ENCODE measurements around the gene ARPC1B. TPM values are rescaled to one million over a fixed set of nuclear protein-coding genes. Genes with fewer than 3 reads are reported as not detected.
"Not testable (repeated sequence)": the region's sequence is repeated elsewhere in the genome, so short reads cannot be mapped to it uniquely, and the experiment has no call there.

Gene ARPC1B
- total and polyA plus RNA-seq, 10 donors, result 302 to 758 (median 418) TPM

GRCh38 chr7:99429756-99430155, 55.2 kb downstream of the ARPC1B start:
- H3K27me3 ChIP-seq (replicated peaks in 1 of 7), result no peaks in the 10 kb centered on the region
- H3K36me3 ChIP-seq, result peaks cover 3 to 94% (median 68%) of the 10 kb centered on the region in 6 donors
- no peak for DNase-seq
- no peaks in the 10 kb centered on the region for H3K9me3 ChIP-seq
- H3K4me1 ChIP-seq, result no peaks in the 10 kb centered on the region
- no peak overlapping the region for H3K4me3 ChIP-seq
- no peak for TF ChIP-seq POLR2AphosphoS5 (IDR thresholded peaks at IDR 0.05)
- TF ChIP-seq, protein P1, sequence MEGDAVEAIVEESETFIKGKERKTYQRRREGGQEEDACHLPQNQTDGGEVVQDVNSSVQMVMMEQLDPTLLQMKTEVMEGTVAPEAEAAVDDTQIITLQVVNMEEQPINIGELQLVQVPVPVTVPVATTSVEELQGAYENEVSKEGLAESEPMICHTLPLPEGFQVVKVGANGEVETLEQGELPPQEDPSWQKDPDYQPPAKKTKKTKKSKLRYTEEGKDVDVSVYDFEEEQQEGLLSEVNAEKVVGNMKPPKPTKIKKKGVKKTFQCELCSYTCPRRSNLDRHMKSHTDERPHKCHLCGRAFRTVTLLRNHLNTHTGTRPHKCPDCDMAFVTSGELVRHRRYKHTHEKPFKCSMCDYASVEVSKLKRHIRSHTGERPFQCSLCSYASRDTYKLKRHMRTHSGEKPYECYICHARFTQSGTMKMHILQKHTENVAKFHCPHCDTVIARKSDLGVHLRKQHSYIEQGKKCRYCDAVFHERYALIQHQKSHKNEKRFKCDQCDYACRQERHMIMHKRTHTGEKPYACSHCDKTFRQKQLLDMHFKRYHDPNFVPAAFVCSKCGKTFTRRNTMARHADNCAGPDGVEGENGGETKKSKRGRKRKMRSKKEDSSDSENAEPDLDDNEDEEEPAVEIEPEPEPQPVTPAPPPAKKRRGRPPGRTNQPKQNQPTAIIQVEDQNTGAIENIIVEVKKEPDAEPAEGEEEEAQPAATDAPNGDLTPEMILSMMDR (IDR thresholded peaks at IDR 0.05 in 8 of 11, conservative IDR thresholded peaks at IDR 0.05 in 3 of 11), result no peak
- TF ChIP-seq POLR2A (IDR thresholded peaks at IDR 0.05), result no peak
- intact Hi-C loops (cut with DNase I; ENCODE audit: low total_unique reads), result no loop called here
- WGBS, 5 donors, result 88 to 96% (median 92%) methylated on average over 1 to 8 of the region's 8 CpGs
- H3K27ac ChIP-seq, result no peak overlapping the region

DNA sequence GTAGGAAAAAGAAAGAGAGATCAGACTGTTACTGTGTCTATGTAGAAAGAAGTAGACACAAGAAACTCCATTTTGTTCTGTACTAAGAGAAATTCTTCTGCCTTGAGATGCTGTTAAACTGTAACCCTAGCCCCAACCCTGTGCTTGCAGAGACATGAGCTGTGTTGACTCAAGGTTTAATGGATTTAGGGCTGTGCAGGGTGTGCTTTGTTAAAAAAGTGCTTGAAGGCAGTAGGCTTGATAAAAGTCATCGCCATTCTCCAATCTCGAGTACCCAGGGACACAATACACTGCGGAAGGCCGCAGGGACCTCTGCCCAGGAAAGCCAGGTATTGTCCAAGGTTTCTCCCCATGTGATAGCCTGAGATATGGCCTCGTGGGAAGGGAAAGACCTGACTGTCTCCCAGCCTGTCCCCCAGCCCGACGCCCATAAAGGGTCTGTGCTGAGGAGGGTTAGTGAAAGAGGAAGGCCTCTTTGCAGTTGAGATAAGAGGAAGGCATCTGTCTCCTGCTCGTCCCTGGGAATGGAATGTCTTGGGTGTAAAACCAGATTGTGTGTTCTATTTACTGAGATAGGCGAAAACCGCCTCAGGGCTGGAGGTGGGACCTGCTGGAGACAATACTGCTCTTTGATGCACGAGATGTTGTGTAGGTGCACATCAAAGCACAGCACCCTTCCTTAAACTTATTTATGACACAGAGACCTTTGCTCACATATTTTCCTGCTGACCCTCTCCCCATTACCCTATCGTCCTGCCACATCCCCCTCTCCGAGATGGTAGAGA, 57.4 kb downstream of the ARPC1B start:
- DNase-seq; H3K27me3 ChIP-seq (replicated peaks in 1 of 7); H3K4me1 ChIP-seq; H3K9me3 ChIP-seq; intact Hi-C loops (cut with DNase I; ENCODE audit: low total_unique reads); H3K4me3 ChIP-seq; H3K27ac ChIP-seq: not testable (repeated sequence)
- H3K36me3 ChIP-seq, result peaks cover 3 to 82% (median 63%) of the 10 kb centered on the region in 6 donors
- WGBS, 5 donors, result 91 to 95% (median 93%) methylated on average over 13 of the region's 13 CpGs

DNA sequence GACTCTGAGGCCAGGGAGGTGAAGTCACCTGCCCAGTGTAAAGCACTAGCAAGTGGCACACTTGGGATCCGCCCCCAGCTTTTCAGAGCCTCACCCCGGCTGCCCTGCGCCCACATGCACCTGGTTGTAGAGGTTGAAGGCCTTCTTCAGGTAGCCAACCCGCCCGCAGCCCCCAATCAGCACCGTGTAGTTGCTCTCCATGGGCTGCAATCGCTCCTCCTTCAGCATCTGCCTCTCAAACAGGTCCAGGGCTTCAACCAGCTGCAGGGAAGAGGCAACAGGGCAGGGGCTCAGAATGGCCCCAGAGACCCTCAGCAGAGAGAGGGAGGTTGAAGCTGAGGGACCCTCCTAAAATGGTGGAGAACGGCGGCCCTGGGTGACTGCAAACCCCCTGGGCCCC, 58.6 kb downstream of the ARPC1B start:
- WGBS, 5 donors, result 96 to 98% (median 97%) methylated on average over 9 of the region's 9 CpGs
- TF ChIP-seq POLR2AphosphoS5 (IDR thresholded peaks at IDR 0.05) (no peak), POLR2A (IDR thresholded peaks at IDR 0.05) (no peak)
- TF ChIP-seq, protein P1 (IDR thresholded peaks at IDR 0.05 in 8 of 11, conservative IDR thresholded peaks at IDR 0.05 in 3 of 11), result no peak
- H3K27ac ChIP-seq, result no peak overlapping the region
- intact Hi-C loops (cut with DNase I; ENCODE audit: low total_unique reads), result no loop called here
- no peak for DNase-seq
- peaks cover 0 to 21% (median 13%) of the 10 kb centered on the region in 6 donors for H3K4me1 ChIP-seq
- no peak overlapping the region for H3K4me3 ChIP-seq
- H3K27me3 ChIP-seq (replicated peaks in 1 of 7), result no peaks in the 10 kb centered on the region
- H3K36me3 ChIP-seq, result peaks cover 3 to 73% (median 63%) of the 10 kb centered on the region in 6 donors
- no peaks in the 10 kb centered on the region for H3K9me3 ChIP-seq

DNA sequence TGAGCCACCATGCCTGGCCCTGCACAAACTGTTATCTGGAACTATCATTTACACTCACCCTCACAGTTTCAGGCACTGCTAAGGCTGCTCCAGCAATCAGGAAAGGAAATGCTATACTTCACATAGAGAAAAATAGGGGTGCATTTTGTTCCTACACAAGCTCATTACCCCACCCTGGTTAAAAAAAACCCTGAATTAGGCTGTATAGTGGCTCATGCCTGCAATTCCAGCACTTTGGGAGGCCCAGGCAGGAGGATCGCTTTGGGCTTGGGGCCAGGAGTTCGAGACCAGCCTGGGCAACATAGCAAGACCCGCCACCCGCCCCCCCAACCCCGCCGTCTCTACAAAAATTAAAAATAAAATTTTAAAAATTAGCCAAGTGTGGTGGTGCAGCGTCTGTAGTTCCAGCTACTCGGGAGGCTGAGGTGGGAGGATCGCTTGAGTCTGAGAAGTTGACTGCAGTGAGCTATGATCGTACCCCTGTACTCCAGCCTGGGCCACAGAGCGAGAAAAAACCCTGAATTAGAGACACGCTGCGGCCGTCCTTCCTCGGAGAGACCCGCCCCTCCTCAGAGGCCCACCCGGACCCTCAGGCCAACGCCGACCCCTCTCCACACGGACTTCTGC, 63.5 kb downstream of the ARPC1B start:
- Histone ChIP-seq H3K4me3 (peak overlapping the region; percentile 78 to 99 (median 96)), H3K27me3 (replicated peaks in 1 of 7) (no peaks in the 10 kb centered on the region), H3K27ac (peak overlapping the region; percentile 80 to 94 (median 86)), H3K9me3 (no peaks in the 10 kb centered on the region), H3K4me1 (peaks cover 13 to 63% (median 40%) of the 10 kb centered on the region in 6 donors), H3K36me3 (peaks cover 0 to 37% (median 22%) of the 10 kb centered on the region in 6 donors)
- TF ChIP-seq POLR2AphosphoS5 (IDR thresholded peaks at IDR 0.05), result no peak
- no peak for TF ChIP-seq POLR2A (IDR thresholded peaks at IDR 0.05)
- TF ChIP-seq, protein P1 (IDR thresholded peaks at IDR 0.05 in 8 of 11, conservative IDR thresholded peaks at IDR 0.05 in 3 of 11), result no peak
- intact Hi-C loops (cut with DNase I; ENCODE audit: low total_unique reads), result no loop called here
- no peak for DNase-seq
- WGBS, 5 donors, result 18 to 25% (median 19%) methylated on average over 19 to 20 of the region's 20 CpGs
